Measurements from ENCODE around the gene KCNE3. TPM values are rescaled to one million over a fixed set of nuclear protein-coding genes. Genes with fewer than 3 reads are reported as not detected.

KCNE3 gene
- total and polyA plus RNA-seq, 9 of the 15 experiments (the other 6 are each of a cell fraction or from before 2014, with no cell fraction given): 1.6 to 8.7 (median 6.2) TPM

- TF ChIP-seq CBX5 (IDR thresholded peaks at IDR 0.05; ENCODE audit: borderline replicate concordance, low read depth) (no peak), MED1 (CRISPR knock-in tag; IDR thresholded peaks at IDR 0.05; ENCODE audit: borderline replicate concordance) (no peak), NONO (IDR thresholded peaks at IDR 0.05; ENCODE audit: low read depth in 2 of 2, low read length in 1 of 2) (no peak), JUN (IDR thresholded peaks at IDR 0.05; ENCODE audit: borderline replicate concordance, low read depth, low read length) (no peak), JUN (CRISPR knock-in tag; IDR thresholded peaks at IDR 0.05; ENCODE audit: borderline replicate concordance) (no peak), ZNF444 (CRISPR knock-in tag; IDR thresholded peaks at IDR 0.05) (no peak), RBM17 (IDR thresholded peaks at IDR 0.05; ENCODE audit: borderline replicate concordance, low read depth, low read length) (no peak), ZC3H4 (CRISPR knock-in tag; IDR thresholded peaks at IDR 0.05; ENCODE audit: borderline replicate concordance) (no peak), ZNF274 (IDR thresholded peaks at IDR 0.05; ENCODE audit: borderline replicate concordance, low read depth, low read length) (no peak), ZNF586 (CRISPR knock-in tag; conservative IDR thresholded peaks at IDR 0.05) (no peak), CHCHD3 (CRISPR knock-in tag; IDR thresholded peaks at IDR 0.05) (no peak)
Measured at GRCh38 chr11:74412321-74412720, 55.0 kb downstream of the KCNE3 start (continued).

DNA sequence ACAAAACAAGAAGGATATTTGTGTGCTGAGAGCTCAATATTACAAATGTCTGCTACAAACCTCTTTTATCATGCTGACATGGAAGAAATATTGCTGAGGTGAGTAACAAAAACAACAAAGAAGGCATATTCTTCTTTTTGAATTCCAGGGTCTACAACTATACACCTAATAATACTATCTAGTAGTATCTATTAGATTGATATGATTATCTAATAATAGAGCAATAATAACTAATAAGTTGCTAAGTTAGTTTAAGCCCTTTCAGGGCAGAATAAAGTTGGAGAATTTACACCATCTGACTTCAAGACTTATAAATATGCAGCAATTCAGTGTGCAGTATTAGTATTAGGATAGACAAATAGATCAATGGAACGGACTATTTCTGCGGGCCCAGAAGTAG lies 57.7 kb downstream of the KCNE3 start:
- intact Hi-C loops (cut with micrococcal nuclease): no loop called here
- H2AFZ ChIP-seq (ENCODE audit: low read depth, low read length): no peak overlapping the region
- H3K27ac ChIP-seq (ENCODE audit: extremely low read depth, low read depth, low read length): no peak overlapping the region
- CTCF ChIA-PET (ENCODE audit: low intra/inter-chr PET ratio): no interaction called here
- H3K4me1 ChIP-seq (replicated peaks in 1 of 2; ENCODE audit: control insufficient read depth in 2 of 2, insufficient read depth in 2 of 2, low read length in 2 of 2): no peaks in the 10 kb centered on the region
- BruUV-seq (replicated peaks): no TSS peak
- ATAC-seq: no peak
- POLR2A ChIA-PET: interaction anchor here (2.2 to 2.7 kb wide), 2 partner anchors 10 to 18 kb away, joined by 9 to 11 read pairs; partner anchors contain the start of gene PGM2L1
- in situ Hi-C loops (cut with MboI): no loop called here
- WGBS (ENCODE audit: insufficient coverage, low coverage, missing lambda C conversion rate): 39% methylated on average over 2 of the region's 2 CpGs
- FAIRE-seq: no peak
- H3K9me1 ChIP-seq (ENCODE audit: control insufficient read depth, insufficient read depth, low read length): no peaks in the 10 kb centered on the region
- no peaks in the 10 kb centered on the region for H4K20me1 ChIP-seq (replicated peaks; ENCODE audit: control insufficient read depth, insufficient read depth, low read length)
- H3K4me3 ChIP-seq: no peak overlapping the region
- no peaks in the 10 kb centered on the region for H3K36me3 ChIP-seq (ENCODE audit: control insufficient read depth, insufficient read depth, low read length)
- peaks cover 8 to 10% of the 10 kb centered on the region in 2 experiments; a peak in 3 of 5 replicates for H3K27me3 ChIP-seq (ENCODE audit: control insufficient read depth in 2 of 2, insufficient read depth in 2 of 2, low read length in 2 of 2)
- H3K9me3 ChIP-seq (replicated peaks; ENCODE audit: control insufficient read depth, insufficient read depth, low read depth, low read length): no peaks in the 10 kb centered on the region
- H3K9ac ChIP-seq (ENCODE audit: insufficient read depth in 1 of 2, low read depth in 2 of 2, low read length in 2 of 2): no peak overlapping the region
- DNase-seq (ENCODE audit: extremely low read depth in 1 of 4, low spot score in 3 of 4): no peak
- H3K79me2 ChIP-seq (ENCODE audit: control insufficient read depth, insufficient read depth, low read length): no peaks in the 10 kb centered on the region
- H3K4me2 ChIP-seq (ENCODE audit: insufficient read depth, low read length): no peak overlapping the region
- no peak for TF ChIP-seq RNF2 (IDR thresholded peaks at IDR 0.05)
- no peak for TF ChIP-seq SRF (CRISPR knock-in tag; IDR thresholded peaks at IDR 0.05)
- TF ChIP-seq GTF2B (IDR thresholded peaks at IDR 0.05; ENCODE audit: extremely low read depth, insufficient read length): no peak
- peak; percentile 93 for TF ChIP-seq DACH1 (IDR thresholded peaks at IDR 0.05; ENCODE audit: partially characterized antibody)
- TF ChIP-seq ESRRA (IDR thresholded peaks at IDR 0.05; ENCODE audit: borderline replicate concordance, low read depth): no peak
- no peak for TF ChIP-seq EZH2 (IDR thresholded peaks at IDR 0.05; ENCODE audit: borderline replicate concordance, low read depth, low read length)
